Measurements from ENCODE around the gene EIF2AK2. TPM values are rescaled to one million over a fixed set of nuclear protein-coding genes. Genes with fewer than 3 reads are reported as not detected.
A peak's percentile ranks its signal among the peaks of the same experiment; 100 is the strongest.
"Not testable (repeated sequence)": the region's sequence is repeated elsewhere in the genome, so short reads cannot be mapped to it uniquely, and the experiment has no call there.

EIF2AK2 gene
- total RNA-seq: 56.0 TPM

- ATAC-seq (peak; percentile 90), DNase-seq (ENCODE audit: low spot score) (peak; percentile 89)
- intact Hi-C loops (cut with DNase I): no loop called here
These were observed at the start of gene EIF2AK2 for GRCh38 chr2:37156857-37157714. Gene EIF2AK2, minus strand, starts transcription at chr2:37156980. Its CDS starts 9,174 bp downstream, at chr2:37147806.

GRCh38 chr2:37205689-37206341, 49.0 kb upstream of the EIF2AK2 start:
- no peak for DNase-seq (ENCODE audit: low spot score)
- no peak for ATAC-seq
- intact Hi-C loops (cut with DNase I): no loop called here

GRCh38 chr2:37205071-37205661, 48.4 kb upstream of the EIF2AK2 start:
- ATAC-seq; DNase-seq (ENCODE audit: low spot score); intact Hi-C loops (cut with DNase I): not testable (repeated sequence)

GRCh38 chr2:37203708-37204107, 46.9 kb upstream of the EIF2AK2 start:
- intact Hi-C loops (cut with DNase I): no loop called here
- no peak for DNase-seq (ENCODE audit: low spot score)
- no peak for ATAC-seq

- ATAC-seq (no peak), DNase-seq (ENCODE audit: low spot score) (no peak)
- intact Hi-C loops (cut with DNase I): no loop called here
These were observed 45.0 kb upstream of the EIF2AK2 start for GRCh38 chr2:37201766-37202165.

- intact Hi-C loops (cut with DNase I): no loop called here
- no peak for ATAC-seq
- no peak for DNase-seq (ENCODE audit: low spot score)
These were observed 44.4 kb upstream of the EIF2AK2 start for GRCh38 chr2:37201208-37201607.

- intact Hi-C loops (cut with DNase I): no loop called here
- no peak for ATAC-seq
- DNase-seq (ENCODE audit: low spot score): no peak
These were observed 41.9 kb upstream of the EIF2AK2 start for GRCh38 chr2:37198681-37199065.

- peak; percentile 94 for ATAC-seq
- intact Hi-C loops (cut with DNase I): no loop called here
- DNase-seq (ENCODE audit: low spot score): peak; percentile 93
These were observed 39.8 kb upstream of the EIF2AK2 start, which contains the start of gene CEBPZOS for GRCh38 chr2:37196320-37197195. Gene CEBPZOS, plus strand, starts transcription at chr2:37196496. Its CDS starts 3,209 bp downstream, at chr2:37199705.

GRCh38 chr2:37195862-37196319, 39.1 kb upstream of the EIF2AK2 start:
- DNase-seq (ENCODE audit: low spot score); intact Hi-C loops (cut with DNase I): not testable (repeated sequence)
- ATAC-seq: peak; percentile 6

- ATAC-seq: no peak
- intact Hi-C loops (cut with DNase I): no loop called here
- no peak for DNase-seq (ENCODE audit: low spot score)
These were observed 35.8 kb upstream of the EIF2AK2 start for GRCh38 chr2:37192551-37192950.

- DNase-seq (ENCODE audit: low spot score) (no peak), ATAC-seq (no peak)
- intact Hi-C loops (cut with DNase I): no loop called here
These were observed 35.0 kb upstream of the EIF2AK2 start for GRCh38 chr2:37191747-37192146.

- DNase-seq (ENCODE audit: low spot score): no peak
- ATAC-seq: peak; percentile 51
- intact Hi-C loops (cut with DNase I): no loop called here
These were observed 34.5 kb upstream of the EIF2AK2 start for GRCh38 chr2:37191253-37191652.

- intact Hi-C loops (cut with DNase I): no loop called here
- no peak for ATAC-seq
- DNase-seq (ENCODE audit: low spot score): no peak
These were observed 33.5 kb upstream of the EIF2AK2 start for GRCh38 chr2:37190290-37190689.

GRCh38 chr2:37189452-37190153, 32.8 kb upstream of the EIF2AK2 start:
- intact Hi-C loops (cut with DNase I): no loop called here
- no peak for DNase-seq (ENCODE audit: low spot score)
- peak; percentile 53 for ATAC-seq

GRCh38 chr2:37188570-37188969, 31.8 kb upstream of the EIF2AK2 start, which contains the start of gene SULT6B1:
Gene SULT6B1, minus strand, starts transcription at chr2:37188670. Its CDS starts 30 bp downstream, at chr2:37188640.
- intact Hi-C loops (cut with DNase I): no loop called here
- ATAC-seq (no peak), DNase-seq (ENCODE audit: low spot score) (no peak)

GRCh38 chr2:37181726-37182684, 25.2 kb upstream of the EIF2AK2 start:
- intact Hi-C loops (cut with DNase I): no loop called here
- ATAC-seq (no peak), DNase-seq (ENCODE audit: low spot score) (no peak)

GRCh38 chr2:37180640-37181039, 23.9 kb upstream of the EIF2AK2 start:
- no peak for DNase-seq (ENCODE audit: low spot score)
- intact Hi-C loops (cut with DNase I): no loop called here
- ATAC-seq: no peak
